Stimulated activated CD8-positive, alpha-beta memory T cell treated with anti-CD3 and anti-CD28 coated beads, Interleukin-2, amount 100 ng/mL, for 1 hour (primary cell): ENCODE data around the gene TMEM9.
"Not testable (repeated sequence)": the region's sequence is repeated elsewhere in the genome, so short reads cannot be mapped to it uniquely, and the experiment has no call there.

Source experiments
- DNase-seq, 2 donors: peaks; one replicate each; pipeline ENCODE4 v3.0.0-alpha.2; 2020; ENCODE audit warnings: low read depth in 2 of 2

TMEM9 gene

DNA sequence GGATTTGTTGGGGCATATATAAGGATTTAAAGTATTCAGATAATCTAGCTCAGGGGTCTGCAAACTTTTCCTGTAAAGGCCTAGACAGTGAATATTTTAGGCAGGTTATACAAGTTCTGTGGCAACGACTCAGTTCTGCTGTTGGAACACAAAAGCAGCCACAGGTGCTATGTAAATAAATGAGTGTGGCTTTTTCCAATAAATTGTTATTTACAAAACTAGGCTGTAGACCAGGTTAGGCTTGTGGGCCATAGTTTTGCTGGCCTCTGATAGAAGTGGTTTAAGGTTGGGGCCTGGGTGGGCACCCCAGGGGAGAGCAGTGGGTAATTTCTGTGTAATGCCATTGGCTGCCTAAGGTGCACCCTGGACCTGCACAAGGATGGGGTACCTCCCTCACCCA is 19.5 kb upstream of the TMEM9 start:
- DNase-seq, result no peak

DNA sequence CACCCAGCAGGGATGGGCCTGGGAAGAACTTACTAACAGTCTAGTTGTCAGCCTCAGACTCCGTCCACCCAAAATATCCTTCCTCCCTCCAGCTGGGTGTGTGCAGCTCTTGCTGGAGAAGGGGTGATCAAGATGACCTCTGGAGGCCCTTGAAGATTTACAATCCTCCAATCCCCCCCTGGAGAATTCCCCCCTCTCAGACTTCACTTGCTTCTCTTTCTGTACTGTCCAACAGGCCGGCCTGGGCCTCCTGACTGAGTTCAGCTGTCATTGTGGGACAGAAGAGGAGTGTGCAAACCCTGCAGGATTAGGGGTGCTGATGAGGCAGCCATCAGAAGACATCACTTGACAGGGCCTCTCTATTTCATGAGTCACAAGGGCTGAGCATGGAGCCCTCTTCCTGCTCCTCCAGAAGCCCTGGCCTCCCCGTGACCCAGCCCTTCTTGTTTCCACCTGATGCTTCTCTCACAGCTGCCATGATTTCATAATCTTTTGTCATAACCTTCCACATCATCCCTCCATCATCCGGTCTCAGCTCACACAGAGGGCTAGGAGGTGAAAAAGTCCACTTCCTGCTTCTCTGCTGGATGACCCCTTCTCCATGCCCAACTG is 18.8 kb upstream of the TMEM9 start:
- DNase-seq, result no peak

DNA sequence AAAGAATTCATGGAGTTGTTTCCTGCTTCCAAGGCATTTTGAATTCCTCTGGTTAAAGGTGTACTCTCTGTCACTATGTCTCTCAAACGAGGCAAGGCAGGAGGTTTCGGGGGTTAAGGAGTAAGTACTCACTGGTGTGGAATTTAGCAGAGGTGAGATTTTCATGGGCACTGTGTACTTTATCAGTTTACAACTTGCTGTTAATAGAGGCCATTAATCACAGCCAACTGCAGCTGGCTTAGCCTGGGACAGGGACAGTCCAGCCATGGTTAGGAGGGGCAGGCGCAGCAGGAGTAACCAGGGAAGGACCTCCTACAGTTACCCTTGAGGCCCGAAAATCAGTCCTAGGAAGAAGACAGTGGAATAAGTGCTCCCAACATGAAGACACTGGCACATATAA is 18.1 kb upstream of the TMEM9 start:
- no peak for DNase-seq

DNA sequence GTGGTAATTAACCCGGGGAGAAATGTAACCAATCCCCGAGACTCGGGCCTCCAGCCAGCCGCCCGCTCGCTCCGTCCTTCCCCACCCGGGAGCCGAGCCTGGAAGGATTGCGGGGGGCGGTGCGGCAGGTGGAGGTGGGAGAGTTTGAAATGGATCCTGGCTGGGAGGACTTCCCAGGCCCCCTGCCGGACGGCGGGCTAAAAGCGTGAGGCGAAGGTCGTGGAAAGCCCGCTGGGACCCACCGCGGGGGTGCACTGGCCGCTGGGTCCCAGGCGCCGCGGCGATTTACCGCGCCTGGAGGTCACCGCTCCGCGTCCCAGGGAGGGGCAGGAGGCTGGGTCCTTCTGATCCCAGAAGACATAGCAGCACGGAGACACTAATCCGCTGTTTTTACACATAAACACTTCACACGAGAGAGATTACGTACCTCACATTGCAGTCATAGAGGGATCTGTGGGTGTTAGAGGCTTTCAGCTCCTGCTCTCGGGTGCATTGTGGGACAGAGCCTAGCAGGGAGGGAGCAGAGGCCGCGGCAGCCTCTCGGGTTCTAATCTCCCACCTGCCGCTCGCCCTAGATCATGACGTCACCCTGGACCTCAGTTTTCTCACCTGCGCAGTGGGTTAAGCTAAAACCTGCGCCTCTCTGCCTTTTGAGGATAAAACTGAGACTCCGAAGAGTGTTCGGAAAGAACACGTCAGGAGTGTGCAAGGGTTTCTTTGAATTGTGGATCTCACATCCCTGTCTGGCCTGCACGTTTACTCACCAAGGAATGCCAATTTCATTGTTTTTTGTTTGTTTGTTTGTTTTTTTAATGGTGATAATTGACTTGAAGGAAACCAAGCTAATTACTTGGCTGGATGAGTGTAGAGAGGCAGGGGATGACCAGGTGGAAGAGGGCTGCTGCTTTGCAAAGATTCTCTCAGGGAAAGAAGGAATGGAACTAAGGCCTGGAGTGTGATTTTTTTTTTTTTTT is 17.1 kb upstream of the TMEM9 start:
- DNase-seq, result peak in 1 of 2 donors; percentile 1

DNA sequence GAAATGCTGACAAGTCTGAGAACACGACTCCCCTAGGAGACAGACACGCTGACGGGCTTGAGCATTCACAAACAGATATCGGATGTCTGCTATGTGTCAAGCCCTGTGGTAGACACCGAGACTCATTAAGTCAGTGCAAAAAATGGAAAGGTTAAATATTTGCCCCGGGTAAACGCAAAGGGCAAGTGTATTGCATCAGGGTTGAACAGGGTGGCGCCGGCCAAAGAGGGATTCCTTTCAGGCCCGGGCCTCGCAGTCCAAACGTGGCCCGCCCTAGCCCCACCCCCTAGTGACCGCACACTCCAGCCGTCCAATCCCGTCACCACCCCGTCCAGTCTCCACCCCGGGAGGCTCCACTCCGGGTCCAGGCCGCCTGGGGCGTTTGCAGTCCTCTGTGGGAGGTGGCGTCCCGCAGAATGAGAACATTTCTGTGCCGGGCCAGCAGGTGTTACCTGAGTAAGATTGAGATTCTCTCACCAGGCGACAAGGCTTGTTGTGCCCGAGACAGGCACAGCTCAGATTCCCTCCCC is 16.3 kb upstream of the TMEM9 start:
- peak; percentile 35 to 38 for DNase-seq

DNA sequence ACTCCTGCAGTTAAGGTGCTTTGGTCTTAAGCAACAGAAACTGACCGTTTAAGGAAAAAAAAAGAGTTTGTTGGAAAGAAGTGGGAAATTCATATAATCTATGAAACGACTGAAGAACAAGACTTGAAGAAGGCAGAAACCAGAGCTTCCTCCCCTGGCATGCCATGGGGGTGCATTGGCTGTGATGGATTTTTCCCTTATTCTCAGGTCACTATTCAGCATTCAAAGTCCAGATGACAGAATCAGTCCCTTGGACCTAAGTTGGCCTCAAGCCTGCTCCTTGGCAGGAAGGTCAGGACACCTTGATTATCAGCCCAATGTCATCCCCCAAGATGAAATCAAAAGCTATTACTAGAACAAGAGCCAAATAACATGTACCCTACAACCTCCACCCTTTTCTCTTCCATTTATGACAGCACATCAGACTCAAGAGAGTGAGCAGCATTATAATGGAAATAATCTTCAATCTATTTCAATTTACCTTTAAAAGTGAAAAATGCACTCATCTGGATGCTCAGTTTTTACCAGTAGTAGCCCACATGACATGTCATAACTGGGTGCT is 15.8 kb upstream of the TMEM9 start:
- no peak for DNase-seq

DNA sequence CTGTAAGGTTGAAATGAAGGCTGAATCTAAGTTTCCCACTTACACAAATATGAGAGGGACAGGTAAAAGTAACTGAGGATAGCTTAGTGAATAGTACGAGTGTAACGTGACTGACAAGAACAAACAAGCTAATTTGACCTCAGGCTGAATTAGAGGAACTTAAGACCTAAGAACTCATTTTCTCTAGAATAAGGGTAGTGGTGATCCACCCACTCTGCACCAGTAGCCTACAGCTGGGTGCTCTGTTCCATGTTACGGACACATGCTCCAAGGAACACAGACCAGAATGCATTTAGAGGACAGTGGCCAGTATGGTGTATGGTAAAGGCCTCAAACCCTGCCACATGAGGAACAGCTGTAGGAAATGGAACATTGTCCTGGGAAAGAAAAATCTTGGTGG is 14.9 kb upstream of the TMEM9 start:
- DNase-seq, result no peak

DNA sequence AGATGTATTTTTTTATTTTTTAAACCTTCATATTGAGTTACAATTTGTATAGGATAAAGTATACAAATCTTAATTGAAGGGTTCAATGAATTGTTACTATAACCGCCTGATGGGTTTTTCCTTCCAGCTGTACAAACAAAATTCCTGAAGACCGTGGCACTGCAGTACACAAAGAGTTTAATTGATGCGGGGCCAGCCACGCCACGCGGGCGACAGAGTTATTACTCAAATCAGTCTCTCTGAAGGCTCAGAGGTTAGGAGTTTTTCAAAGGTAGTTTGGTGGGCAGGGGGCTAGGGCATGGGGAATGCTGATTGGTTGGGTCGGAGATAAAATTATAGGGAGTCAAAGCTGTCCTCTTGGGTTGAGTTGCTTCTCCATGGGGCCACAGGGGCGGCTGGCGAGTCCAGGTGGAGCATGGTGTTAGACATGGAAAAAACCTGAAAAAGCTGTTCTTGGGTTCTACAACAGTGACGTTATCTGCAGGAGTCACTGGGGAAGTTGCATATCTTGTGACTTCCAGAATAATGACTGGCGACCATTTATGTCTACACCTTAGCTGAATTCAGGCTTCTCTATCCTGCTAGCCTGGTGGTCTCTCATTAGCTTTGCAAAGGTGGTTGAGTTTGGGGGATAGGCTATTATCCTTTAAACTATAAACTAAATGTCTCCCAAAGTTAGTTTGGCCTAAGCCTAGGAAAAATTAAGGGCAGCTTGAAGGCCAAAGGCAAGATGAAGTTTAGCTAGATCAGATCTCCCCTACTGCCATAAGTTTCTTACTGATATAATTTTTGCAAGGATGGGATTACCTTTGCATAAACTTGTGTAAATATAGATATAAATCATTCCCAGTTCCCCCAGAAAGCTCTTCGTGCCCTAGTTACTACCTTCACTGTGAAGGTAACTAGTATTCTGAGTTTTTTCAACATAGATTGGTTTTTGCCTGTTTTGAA is 13.0 kb upstream of the TMEM9 start:
- DNase-seq, result no peak

DNA sequence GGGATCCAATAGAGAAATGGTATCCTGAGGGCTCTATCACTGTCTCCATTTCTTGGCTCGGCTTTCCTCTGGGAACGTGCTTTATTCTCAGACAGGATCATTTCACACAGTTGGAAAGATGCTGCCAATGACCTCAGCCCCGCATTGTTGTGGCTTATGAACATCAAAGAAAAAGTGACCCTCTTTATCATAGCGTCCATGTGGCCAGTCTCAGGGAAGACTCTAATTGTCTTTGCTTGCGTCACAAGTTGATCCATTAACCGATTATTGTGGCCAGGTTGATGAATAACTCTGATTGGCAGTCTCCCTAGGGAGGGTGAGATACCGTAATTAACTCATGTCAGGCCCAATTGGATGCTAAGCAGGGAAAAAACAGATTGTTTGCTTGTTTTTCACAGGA is 10.4 kb upstream of the TMEM9 start:
- no peak for DNase-seq

DNA sequence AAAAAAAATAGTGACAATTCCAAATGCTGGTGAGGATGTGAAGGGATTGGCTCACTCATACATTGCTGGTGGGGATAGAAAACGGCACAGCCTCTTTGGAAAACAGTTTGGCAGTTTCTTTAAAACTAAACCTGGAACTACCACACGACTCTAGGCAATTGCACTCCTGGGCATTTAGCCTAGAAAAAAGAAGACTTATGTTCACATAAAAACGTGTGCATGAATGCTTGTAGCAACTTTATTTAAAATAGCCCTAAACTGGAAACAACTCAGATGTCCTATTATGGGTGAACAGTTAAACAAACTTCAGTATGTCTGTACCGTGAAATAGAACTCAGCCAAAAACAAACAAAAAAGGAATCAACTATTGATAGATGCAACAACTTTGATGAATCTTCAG is 9.4 kb upstream of the TMEM9 start:
- no peak for DNase-seq

DNA sequence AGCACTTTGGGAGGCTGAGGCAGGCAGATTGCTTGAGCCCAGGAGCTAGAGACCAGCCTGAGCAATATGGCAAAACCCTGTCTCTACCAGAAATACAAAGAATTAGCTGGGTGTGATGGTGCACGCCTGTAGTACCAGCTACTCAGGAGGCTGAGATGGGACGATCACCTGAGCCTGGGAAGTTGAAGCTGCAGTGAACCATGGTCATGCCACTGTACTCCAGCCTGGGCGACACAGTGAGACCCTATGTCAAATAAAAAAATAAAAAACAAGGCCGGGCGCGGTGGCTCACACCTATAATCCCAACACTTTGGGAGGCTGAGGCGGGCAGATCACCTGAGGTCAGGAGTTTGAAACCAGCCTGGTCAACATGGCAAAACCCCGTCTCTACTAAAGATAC is 8.8 kb upstream of the TMEM9 start:
- not testable (repeated sequence) for DNase-seq

DNA sequence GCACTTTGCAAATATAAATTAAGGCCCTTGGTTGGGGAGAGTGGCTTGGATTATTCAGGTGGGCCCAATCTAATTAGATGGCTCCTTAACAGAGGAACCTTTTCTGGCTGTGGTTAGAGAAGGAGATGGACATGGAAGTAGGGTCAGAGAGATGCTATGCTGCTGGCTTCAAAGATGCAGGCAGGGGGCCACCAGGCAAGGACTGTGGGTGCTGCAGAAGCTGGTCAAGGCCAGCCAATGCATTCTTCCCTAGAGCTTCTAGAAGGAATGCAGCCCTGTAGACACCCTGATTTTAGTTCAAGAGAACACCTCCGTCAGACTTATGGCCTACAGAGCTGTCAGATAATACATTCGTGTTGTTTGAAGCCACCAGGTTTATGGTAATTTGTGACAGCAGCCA is 3.7 kb upstream of the TMEM9 start:
- no peak for DNase-seq

DNA sequence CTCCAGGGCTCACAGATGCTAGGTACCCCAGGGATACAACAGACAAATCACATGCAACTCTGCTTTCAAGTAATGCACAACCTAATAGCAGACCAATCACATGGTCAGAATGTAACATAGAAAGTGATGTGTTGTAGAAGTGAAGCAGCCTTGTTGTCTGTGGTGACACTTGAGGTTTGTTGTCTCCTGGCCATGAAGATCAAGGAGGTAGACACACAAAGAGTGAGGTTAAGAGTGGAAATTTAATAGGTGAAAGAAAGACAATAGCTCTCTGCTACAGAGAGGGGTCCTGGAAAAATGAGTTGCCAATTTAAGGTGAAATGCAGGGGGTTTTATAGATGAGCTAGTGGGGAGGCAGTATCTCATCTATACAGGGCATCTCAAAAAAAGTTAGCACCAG is 2.5 kb upstream of the TMEM9 start:
- DNase-seq, result no peak

DNA sequence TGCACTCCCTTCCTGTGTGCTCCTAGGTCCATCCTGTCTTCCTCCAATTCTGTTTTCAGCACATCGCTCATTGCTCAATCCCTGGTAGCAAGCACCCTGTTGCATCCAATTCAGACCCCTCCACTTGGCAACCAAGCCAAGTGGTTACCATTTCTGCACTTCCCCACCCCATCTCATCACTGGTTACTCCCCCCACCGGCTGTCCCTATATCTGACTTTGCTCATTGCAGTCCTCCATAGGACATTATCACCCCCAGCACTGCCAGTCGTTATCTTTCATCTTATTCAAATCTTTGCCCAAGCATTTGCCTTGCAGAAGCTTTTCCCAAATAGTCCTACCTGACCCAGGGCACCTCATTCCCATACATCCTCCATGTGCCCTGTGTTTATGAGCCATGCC is 2.1 kb upstream of the TMEM9 start:
- no peak for DNase-seq

DNA sequence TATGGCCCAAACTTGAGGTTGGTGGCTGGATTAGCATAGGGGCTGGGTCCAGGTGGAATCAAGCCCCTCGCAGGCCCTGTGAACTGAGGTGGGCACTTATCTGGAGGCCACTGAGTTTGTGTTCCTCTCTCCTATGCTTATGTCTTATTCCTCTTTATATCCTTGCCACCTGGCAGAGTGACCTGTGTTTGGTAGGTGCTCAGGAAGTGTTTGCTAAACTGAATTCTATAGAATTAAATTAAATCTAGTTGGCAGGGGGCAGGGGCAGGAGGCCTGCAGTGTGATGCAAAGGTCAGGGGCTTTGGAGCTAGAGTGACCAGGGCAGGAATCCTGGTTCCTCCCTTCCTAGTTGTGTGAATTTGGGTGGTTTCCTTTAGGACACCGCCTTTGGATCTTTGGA is 1.1 kb upstream of the TMEM9 start:
- no peak for DNase-seq

DNA sequence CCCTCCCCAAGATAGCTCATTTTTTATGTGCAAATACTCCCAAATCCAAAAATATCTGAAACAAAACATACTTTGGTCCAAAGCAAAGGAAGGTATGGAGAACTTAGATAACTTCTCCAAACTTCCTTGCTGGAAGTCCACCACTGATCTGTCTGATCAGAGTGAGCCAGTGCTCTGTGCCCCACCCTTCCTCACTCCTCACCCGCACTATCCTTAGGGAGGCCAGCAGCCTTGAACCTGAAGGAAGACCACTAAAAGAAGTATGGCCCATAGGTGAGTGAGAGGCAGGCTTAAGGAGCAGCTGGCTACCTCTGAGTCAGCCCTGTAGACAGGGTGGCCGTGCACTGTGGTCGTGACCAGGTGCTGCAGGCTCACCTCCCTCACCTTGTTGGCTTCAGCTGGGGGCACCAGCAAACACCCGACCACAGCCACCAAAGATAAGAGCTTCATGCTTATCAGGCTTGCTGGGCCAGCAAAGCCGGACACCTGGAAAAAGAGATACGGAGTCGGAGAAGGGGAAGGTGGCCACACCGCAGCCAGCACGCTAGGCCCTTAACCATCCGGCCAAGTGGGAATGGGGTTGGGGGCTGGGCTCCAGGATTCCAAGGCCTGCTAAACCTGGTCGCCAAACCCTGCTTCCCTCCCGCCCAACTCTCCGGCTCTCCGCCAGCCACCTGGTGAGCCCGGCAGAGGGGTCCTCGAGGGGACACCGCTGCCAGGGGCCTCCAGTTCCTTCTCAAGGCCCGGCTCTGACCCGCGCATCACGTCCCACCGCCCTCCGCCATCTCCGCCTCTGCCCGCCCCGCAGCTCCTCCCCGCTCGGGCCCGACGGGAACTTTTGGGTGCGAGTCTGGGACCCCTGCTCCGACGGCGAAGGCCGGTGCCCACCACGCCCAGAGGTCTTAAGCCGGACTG is 543 bp downstream of the TMEM9 start:
- no peak for DNase-seq

DNA sequence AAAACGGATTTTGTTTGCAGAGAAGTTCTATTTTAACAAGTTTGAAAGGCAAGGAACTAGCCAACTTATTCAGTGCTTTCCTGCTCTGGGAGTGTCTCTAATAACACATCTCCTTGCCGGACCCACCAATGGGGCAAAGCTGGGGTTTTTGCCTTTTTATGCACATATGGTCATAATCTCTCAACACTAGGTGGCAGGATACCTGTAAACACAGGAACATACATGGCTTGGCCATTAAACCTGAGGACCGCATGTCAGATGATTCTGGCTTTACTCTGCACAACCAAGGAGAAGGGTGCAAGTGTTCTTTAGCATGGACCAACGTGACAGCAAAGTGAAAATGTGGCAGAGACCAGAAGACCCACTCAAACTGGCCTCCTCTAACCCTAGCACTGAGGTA is 4.9 kb downstream of the TMEM9 start:
- no peak for DNase-seq

DNA sequence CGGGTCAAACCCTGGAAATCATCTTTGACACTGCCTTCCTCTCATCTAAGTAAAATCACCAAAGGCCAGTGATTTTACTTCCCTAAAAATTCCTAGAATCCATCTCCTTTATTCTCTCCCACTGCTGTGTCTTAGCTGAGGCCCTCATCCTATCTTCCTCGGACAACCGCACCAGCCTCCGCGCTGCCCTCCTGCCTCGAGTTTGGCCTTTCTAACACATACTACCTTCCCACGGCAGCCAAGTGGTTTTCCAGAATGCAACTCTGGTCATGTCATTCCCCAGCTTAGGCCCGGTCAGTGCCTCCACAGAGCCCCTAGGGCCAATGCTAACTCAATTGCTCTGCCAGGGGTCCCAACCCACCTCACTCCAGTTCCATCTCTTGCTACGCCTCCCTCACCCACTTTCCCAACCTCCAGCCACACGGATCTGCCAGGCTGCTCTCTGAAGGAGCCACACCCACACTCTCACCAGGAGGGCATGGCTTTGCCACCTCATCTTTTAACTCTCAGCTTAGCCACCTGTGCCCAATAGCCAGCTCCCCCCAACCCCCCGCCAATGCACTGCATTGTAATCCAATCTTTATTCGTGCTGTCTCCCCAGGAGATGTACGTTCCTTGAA is 6.8 kb downstream of the TMEM9 start:
- DNase-seq, result no peak

DNA sequence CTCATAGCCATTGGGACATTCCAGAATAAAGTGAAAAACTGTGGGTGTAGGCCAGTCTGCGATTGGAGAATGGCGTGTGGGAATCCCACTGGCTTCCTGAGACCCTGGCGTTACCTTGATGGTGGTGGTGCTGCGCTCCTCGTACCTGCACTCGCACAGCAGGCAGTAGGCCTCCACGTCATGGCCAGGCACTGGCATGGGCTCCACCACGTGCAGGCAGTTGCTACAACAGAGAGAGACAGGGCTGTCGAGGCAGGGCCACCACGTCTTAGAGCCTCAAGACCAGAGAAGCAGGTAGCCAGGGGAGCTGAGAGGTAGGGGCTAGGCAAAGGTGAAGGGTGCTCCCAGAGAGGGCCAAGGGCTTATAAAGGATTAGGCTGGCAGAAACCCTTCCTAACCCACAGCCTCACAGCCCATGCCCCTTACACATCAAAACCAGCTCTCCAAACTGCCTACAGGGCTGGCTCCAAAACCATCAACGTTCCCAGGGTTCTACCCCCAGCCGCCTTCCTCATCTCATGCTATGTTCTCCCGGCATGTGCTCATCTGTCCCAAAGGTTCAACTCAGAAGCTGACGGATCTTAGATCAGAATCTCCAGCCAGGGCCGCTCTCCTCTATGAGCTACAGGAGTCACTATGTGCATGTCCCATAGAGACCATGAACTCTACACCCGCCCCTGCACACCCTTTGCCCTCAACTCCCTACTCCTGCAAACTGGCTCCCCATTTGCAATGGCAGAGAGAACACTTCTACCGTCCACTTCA is 7.5 kb downstream of the TMEM9 start:
- no peak for DNase-seq
